ENCODE results near the gene SYT8.
"Not testable (repeated sequence)": the region's sequence is repeated elsewhere in the genome, so short reads cannot be mapped to it uniquely, and the experiment has no call there.

SYT8 gene

GRCh38 chr11:1874441-1875092 is 39.8 kb downstream of the SYT8 start:
- not testable (repeated sequence) for DNase-seq

- no peak for DNase-seq
These were observed 40.5 kb downstream of the SYT8 start for GRCh38 chr11:1875093-1875850.

- not testable (repeated sequence) for DNase-seq
These were observed 41.1 kb downstream of the SYT8 start for GRCh38 chr11:1875851-1876301.

- DNase-seq: no peak
These were observed 41.7 kb downstream of the SYT8 start for GRCh38 chr11:1876361-1877063.

GRCh38 chr11:1877211-1878136 is 42.7 kb downstream of the SYT8 start:
- DNase-seq: no peak

GRCh38 chr11:1878137-1879031 is 43.6 kb downstream of the SYT8 start:
- no peak for DNase-seq

- DNase-seq: no peak
These were observed 44.7 kb downstream of the SYT8 start for GRCh38 chr11:1879342-1879940.

- no peak for DNase-seq
These were observed 45.3 kb downstream of the SYT8 start for GRCh38 chr11:1879941-1880720.

GRCh38 chr11:1880746-1881441 is 46.1 kb downstream of the SYT8 start:
- DNase-seq: no peak

GRCh38 chr11:1881442-1882264 is 46.9 kb downstream of the SYT8 start:
- DNase-seq: no peak

GRCh38 chr11:1882265-1883238 is 47.8 kb downstream of the SYT8 start:
- peak; percentile 78 for DNase-seq

GRCh38 chr11:1883346-1884302 is 48.8 kb downstream of the SYT8 start:
- DNase-seq: no peak

GRCh38 chr11:1884303-1884700 is 49.5 kb downstream of the SYT8 start:
- no peak for DNase-seq

GRCh38 chr11:1886551-1886950 is 51.8 kb downstream of the SYT8 start:
- not testable (repeated sequence) for DNase-seq

All from CD4-positive, alpha-beta T cell treated with Interleukin-21 for 1 hour (primary cell).